ENCODE data around the gene KIFC3. TPM values are rescaled to one million over a fixed set of nuclear protein-coding genes. Genes with fewer than 3 reads are reported as not detected.

KIFC3 gene
- total and polyA plus RNA-seq, 2 of the 13 experiments (the other 11 are each of a cell fraction or from before 2014, with no cell fraction given): 42.1 to 45.3 TPM

DNA sequence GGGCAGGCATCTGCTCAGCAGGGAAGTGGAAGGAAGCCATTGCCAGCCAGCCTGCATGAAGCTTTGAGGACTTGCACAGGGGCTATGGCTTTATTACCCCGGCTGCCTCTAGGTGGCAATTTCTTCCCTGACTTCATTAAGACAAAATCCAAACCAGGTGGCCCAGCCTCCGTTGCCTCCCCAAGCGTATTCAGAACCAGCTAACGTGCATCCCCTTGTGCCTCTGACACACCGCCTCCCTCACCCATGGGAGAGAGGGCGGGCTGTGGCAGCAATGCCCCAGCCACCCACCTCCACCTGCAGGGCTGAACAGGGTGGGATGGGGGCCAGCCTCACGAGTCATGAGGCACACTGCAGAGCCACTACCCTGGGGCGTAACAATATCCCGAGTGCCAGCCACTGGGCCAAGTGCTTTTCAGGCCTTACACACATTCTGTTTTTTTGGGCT, 6.8 kb downstream of the KIFC3 start (continued):
- TF ChIP-seq, protein P1, sequence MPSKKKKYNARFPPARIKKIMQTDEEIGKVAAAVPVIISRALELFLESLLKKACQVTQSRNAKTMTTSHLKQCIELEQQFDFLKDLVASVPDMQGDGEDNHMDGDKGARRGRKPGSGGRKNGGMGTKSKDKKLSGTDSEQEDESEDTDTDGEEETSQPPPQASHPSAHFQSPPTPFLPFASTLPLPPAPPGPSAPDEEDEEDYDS (CRISPR knock-in tag; IDR thresholded peaks at IDR 0.05): 0 out of 2 replicates have a peak, but pooled peaks have one; percentile 31
- TF ChIP-seq, protein P2, sequence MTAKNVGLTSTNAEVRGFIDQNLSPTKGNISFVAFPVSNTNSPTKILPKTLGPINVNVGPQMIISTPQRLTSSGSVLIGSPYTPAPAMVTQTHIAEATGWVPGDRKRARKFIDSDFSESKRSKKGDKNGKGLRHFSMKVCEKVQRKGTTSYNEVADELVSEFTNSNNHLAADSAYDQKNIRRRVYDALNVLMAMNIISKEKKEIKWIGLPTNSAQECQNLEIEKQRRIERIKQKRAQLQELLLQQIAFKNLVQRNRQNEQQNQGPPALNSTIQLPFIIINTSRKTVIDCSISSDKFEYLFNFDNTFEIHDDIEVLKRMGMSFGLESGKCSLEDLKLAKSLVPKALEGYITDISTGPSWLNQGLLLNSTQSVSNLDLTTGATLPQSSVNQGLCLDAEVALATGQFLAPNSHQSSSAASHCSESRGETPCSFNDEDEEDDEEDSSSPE (CRISPR knock-in tag; IDR thresholded peaks at IDR 0.05): no peak
- TF ChIP-seq, protein P3, sequence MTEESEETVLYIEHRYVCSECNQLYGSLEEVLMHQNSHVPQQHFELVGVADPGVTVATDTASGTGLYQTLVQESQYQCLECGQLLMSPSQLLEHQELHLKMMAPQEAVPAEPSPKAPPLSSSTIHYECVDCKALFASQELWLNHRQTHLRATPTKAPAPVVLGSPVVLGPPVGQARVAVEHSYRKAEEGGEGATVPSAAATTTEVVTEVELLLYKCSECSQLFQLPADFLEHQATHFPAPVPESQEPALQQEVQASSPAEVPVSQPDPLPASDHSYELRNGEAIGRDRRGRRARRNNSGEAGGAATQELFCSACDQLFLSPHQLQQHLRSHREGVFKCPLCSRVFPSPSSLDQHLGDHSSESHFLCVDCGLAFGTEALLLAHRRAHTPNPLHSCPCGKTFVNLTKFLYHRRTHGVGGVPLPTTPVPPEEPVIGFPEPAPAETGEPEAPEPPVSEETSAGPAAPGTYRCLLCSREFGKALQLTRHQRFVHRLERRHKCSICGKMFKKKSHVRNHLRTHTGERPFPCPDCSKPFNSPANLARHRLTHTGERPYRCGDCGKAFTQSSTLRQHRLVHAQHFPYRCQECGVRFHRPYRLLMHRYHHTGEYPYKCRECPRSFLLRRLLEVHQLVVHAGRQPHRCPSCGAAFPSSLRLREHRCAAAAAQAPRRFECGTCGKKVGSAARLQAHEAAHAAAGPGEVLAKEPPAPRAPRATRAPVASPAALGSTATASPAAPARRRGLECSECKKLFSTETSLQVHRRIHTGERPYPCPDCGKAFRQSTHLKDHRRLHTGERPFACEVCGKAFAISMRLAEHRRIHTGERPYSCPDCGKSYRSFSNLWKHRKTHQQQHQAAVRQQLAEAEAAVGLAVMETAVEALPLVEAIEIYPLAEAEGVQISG (CRISPR knock-in tag; IDR thresholded peaks at IDR 0.05): peak; percentile 40
- TF ChIP-seq NFKB2 (CRISPR knock-in tag; IDR thresholded peaks at IDR 0.05; ENCODE audit: borderline replicate concordance) (peak; percentile 15; the same call in 1 of the 2 replicates), PHF8 (CRISPR knock-in tag; IDR thresholded peaks at IDR 0.05) (0 out of 2 replicates have a peak, but pooled peaks have one; percentile 30), SALL2 (CRISPR knock-in tag; IDR thresholded peaks at IDR 0.05) (0 out of 2 replicates have a peak, but pooled peaks have one; percentile 31), LCORL (IDR thresholded peaks at IDR 0.05) (no peak), LCORL (CRISPR knock-in tag; IDR thresholded peaks at IDR 0.05) (peak; percentile 30; the same call in 1 of the 2 replicates), ZNF205 (CRISPR knock-in tag; IDR thresholded peaks at IDR 0.05) (no peak), KLF6 (CRISPR knock-in tag; IDR thresholded peaks at IDR 0.05) (0 out of 2 replicates have a peak, but pooled peaks have one; percentile 47), ZNF605 (CRISPR knock-in tag; IDR thresholded peaks at IDR 0.05) (peak; percentile 49; the same call in 1 of the 2 replicates), ZNF614 (CRISPR knock-in tag; IDR thresholded peaks at IDR 0.05; ENCODE audit: borderline replicate concordance) (peak; percentile 22; the same call in 1 of the 2 replicates)
- TF ChIP-seq, protein P4, sequence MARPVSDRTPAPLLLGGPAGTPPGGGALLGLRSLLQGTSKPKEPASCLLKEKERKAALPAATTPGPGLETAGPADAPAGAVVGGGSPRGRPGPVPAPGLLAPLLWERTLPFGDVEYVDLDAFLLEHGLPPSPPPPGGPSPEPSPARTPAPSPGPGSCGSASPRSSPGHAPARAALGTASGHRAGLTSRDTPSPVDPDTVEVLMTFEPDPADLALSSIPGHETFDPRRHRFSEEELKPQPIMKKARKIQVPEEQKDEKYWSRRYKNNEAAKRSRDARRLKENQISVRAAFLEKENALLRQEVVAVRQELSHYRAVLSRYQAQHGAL (CRISPR knock-in tag; IDR thresholded peaks at IDR 0.05; ENCODE audit: not compliant biosample characterization): no peak
- TF ChIP-seq, protein P5, sequence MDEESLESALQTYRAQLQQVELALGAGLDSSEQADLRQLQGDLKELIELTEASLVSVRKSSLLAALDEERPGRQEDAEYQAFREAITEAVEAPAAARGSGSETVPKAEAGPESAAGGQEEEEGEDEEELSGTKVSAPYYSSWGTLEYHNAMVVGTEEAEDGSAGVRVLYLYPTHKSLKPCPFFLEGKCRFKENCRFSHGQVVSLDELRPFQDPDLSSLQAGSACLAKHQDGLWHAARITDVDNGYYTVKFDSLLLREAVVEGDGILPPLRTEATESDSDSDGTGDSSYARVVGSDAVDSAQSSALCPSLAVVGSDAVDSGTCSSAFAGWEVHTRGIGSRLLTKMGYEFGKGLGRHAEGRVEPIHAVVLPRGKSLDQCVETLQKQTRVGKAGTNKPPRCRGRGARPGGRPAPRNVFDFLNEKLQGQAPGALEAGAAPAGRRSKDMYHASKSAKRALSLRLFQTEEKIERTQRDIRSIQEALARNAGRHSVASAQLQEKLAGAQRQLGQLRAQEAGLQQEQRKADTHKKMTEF (CRISPR knock-in tag; IDR thresholded peaks at IDR 0.05): peak; percentile 35; the same call in 1 of the 2 replicates

Measured in HepG2 (cell line).